ENCODE data around the gene LIN52.

- TF ChIP-seq CTCF (conservative IDR thresholded peaks at IDR 0.05; ENCODE audit: low read depth, low read length) = no peak
- no peak for TF ChIP-seq EZH2 (IDR thresholded peaks at IDR 0.05; ENCODE audit: borderline replicate concordance, low read depth, low read length, poor library complexity, severe bottlenecking)
Observed at GRCh38 chr14:74194506-74195274, 109.9 kb downstream of the LIN52 start.

Measured in A673 (cell line).